NCI-H2171 treated with DMSO at 0.1 percent for 48 hours (cell line): ENCODE data around the gene IL12RB2.
A peak's percentile ranks its signal among the peaks of the same experiment; 100 is the strongest.

ENCODE experiments used
- DNase-seq: peaks from one replicate; lab custom pipeline; 2025; lab: John Stamatoyannopoulos, UW

Gene IL12RB2

GRCh38 chr1:67348586-67349252, 41.0 kb downstream of the IL12RB2 start:
- DNase-seq: no peak

- DNase-seq: no peak
These were observed 43.1 kb downstream of the IL12RB2 start for GRCh38 chr1:67350783-67351182.

DNA sequence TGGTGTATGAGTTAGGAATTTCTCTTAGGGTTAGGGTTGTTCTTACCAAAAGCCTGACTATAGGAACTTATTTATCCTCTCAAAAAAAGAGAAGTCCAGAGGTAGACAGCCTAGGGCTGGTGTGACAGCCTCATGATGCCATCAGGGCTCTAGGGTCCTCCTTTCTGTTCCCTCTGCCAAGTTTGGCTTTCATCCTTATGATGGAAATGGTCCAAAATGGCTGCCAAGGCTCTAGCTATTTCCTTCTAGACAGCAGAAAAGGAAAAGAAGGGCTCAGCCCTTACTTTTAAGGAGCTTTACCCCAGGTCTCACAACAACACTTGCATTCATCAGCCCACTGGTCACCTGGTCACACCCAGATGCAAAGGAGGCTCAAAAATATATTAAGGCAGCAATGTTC, 44.5 kb downstream of the IL12RB2 start:
- no peak for DNase-seq

DNA sequence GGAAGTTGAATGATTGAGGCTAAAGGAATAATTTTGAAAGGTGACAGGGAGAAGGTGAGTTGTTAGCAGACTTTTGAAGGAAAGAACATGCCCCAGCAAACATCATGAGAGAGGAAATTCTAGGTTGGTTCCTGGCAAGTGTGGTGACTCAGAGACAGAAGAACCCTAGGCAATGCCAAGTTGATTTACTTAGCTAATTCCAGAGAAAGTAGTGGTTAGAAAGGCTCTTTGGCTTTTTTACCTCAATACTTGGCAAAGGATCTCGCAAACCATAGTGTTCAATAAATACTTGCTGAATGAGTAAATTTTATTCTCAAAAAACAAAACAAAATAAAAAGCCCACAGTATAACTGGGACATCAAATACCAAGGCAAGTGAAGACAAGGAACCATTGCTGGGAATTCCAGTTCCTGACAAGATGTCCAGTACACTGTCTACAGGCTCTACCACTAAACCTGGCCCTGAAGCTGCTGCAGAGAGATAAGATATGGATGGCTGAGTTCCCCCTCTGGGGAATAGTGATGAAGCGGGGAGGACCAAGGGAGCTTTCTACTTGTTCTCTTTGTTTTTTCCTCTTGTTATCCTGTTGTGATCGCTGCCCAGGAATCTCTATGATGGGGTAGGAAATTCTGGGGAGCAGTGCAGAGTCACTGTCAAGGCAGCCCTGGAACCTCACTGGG, 48.2 kb downstream of the IL12RB2 start:
- no peak for DNase-seq

- DNase-seq: no peak
These were observed 51.9 kb downstream of the IL12RB2 start for GRCh38 chr1:67359592-67359991.

DNA sequence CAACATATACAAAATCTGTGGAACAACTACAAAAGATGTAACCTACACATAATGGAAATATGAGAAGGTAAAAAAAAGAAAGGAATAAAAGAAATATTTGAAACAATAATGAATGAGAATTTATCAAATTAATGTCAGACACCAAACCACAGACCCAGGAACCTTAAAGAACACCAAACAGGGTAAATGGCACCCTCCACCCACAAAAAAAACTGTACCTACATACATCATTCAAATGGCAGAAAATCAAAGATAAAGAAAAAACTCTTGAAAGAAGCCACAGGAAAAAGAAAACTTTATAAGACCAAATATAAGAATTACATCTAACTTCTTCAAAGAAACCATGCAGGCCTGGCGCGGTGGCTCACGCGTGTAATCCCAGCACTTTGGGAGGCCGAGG, 54.0 kb downstream of the IL12RB2 start:
- DNase-seq: no peak

GRCh38 chr1:67367370-67368045, 59.8 kb downstream of the IL12RB2 start:
- DNase-seq: peak; percentile 77

- DNase-seq: no peak
These were observed 60.4 kb downstream of the IL12RB2 start for GRCh38 chr1:67368046-67368514.

GRCh38 chr1:67371043-67371442, 63.4 kb downstream of the IL12RB2 start:
- DNase-seq: no peak

DNA sequence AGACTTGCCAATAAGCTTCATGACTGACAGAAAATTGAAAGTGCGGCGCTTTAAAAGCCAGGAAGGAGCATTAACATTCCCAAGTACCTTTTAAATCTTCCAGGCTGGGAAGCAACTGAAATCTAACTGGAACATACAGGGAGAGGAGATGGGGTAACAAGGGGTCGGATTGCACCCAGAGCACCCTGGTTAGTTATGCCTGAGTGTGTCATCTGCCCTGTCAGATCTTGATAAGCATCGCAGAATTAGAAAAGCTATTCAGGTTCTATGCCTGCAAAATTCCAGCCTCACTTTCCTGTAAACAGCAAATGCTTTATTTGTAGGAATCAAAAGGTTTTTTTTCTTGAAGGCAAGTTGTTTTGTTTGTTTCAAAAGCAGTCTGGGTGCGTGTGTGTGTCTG, 64.0 kb downstream of the IL12RB2 start:
- peak; percentile 17 for DNase-seq

GRCh38 chr1:67372136-67372535, 64.5 kb downstream of the IL12RB2 start:
- no peak for DNase-seq

DNA sequence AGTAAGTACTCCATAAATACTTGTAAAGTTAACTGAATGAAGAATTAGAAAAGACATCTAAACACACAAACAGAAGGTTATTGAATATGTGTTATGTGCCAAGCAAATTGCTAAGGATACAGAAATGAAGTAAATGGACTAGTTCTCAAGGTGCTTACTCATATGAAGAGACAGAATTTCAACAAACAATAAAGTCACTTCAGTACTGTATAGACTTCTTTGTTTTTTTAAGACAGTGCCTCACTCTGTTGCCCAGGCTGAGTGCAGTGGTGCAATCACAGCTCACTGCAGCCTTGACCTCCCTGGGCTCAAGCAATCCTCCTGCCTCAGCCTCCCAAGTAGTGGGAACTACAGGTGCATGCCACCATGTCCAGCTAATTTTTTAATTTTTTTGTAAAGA, 65.2 kb downstream of the IL12RB2 start:
- DNase-seq: no peak

DNA sequence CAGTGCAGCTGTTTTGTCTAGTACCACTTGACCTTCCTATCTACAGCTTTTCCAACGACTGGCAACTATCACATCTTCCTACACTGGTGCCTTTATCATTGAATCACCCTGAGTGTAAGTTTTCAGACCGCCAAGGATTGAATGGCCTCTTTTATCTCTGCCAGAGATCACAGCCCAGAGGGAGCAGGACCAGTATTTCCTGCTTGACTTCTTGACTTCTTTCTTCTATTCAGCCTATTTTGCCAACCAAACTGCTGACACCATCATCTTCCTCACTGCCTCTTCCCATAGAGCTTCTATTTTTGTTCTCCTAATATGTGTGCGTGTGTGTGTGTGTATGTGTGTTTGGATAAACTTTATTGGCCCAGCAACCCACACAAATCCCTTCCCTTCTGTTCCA, 68.7 kb downstream of the IL12RB2 start:
- DNase-seq: no peak

DNA sequence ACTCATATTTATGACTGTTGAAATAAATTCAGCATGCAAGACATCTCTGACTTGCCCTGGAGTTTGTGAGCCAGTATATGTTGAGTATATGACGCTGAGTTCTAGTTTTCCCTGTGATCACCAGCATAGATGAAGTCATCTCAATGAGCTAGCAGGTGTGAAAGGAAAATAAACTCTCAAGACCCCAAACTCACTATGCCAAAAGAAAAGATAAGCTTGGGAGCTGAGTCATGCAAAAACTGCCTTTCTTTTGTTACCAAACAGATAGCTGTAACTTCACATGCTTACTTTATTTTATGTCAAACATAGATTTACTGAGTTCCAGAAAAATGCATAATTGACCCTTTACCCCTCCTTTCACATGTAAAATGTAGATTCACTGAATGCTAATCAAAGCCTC, 69.6 kb downstream of the IL12RB2 start:
- no peak for DNase-seq

DNA sequence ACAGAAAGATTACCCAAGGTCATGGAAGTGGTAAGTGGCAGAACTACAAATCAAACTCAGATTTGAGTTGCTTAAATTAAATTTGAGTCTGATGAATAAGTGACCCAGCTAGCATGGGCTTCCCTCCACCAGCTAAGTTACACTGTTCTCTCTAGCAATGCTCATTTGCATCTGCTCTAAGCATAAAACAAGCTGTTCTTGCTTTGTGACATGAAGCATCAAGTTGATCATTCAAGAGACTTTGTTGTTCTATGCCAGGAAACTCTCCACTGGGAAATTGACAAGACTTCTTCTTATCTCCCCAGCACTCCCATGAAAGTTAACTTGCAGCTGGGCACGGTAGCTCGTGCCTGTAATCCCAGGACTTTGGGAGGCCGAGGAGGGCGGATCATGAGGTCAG, 73.5 kb downstream of the IL12RB2 start:
- DNase-seq: no peak

DNA sequence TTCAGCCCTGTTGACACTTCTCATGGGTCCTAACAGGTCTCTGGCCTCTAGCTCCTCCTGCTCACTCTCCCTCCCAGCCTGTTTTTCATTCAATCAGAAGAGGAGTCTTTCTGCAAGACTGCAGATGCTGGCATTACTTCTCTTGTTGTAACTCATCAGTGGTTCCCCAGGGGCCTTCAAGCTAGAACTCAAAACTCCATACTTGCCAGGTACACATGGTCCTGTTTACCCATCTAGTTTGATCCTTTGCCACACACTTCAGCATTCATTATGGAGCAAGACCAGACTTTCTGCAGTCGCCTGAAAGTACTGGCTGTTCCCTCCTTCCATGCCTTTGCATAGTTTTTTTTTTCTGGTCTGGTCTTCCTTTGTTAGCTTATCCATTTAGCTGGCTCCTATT, 74.6 kb downstream of the IL12RB2 start:
- DNase-seq: peak; percentile 29

DNA sequence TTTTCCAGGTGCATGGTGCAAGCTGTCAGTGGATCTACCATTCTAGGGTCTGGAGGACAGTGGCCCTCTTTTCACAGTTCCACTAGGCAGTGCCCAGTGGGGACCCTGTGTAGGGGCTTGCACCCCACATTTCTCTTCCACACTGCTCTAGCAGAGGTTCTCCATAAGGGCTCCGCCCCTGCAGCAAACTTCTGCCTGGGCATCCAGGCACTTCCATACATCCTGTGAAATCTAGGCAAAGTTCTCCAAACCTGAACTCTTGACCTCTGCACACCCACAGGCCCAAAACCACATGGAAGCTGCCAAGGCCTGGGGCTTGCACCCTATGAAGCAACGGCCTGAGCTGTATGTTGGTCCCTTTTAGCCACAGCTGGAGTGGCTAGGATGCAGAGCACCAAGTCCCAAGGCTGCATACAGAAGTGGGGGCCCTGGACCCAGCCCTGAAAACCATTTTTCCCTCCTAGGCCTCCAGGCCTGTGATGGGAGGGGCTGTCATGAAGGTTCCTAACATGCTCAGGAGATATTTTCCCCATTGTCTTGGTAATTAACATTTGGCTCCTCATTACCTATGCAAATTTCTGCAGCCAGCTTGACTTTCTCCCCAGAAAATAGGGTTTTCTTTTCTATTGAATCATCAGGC, 76.4 kb downstream of the IL12RB2 start:
- DNase-seq: no peak

DNA sequence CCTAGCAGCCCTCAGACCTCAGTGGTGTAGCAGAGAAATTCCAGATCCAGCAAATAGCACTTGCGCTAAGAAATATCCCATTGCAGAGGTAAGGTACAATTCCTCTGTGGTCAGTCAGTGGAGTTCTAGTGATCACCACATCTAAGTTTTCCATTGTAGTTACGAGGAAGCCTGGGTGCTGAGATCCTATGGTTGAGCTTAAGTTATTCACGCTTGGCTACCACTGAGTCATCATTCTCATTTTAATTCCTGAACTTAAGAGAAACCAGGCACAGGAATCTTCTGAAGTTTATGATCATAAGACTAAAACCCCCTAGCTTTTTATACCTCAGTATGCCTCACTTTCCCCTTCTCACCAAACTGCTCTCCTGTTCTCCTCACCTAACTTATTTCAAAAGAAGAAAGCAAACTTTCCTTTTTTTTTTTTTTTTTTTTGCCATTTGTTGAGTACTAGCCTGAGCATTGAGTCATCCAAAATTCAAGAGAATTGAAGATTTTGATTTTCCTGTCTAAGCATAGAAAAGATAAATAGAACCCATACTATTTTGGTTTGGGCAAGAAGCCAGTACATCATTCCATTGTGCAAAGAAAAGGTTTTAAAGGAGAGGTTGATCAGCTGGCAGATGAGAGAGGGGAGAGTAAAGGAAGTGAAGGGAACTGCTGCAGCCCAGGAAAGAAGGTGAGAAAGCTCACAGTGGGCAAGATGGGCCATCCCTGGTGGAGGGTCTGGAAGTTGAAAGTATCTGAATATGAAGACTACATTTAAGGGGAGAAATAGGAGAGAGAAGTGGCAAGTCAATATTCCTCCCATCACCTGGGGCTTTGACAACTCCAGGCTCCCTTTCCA, 82.6 kb downstream of the IL12RB2 start:
- no peak for DNase-seq

GRCh38 chr1:67393240-67393639, 85.6 kb downstream of the IL12RB2 start:
- DNase-seq: no peak

- DNase-seq: no peak
These were observed 86.1 kb downstream of the IL12RB2 start for GRCh38 chr1:67393737-67394136.

- DNase-seq: no peak
These were observed 86.9 kb downstream of the IL12RB2 start for GRCh38 chr1:67394548-67394947.
